Measurements from ENCODE around the gene RGS11.

Gene RGS11

DNA sequence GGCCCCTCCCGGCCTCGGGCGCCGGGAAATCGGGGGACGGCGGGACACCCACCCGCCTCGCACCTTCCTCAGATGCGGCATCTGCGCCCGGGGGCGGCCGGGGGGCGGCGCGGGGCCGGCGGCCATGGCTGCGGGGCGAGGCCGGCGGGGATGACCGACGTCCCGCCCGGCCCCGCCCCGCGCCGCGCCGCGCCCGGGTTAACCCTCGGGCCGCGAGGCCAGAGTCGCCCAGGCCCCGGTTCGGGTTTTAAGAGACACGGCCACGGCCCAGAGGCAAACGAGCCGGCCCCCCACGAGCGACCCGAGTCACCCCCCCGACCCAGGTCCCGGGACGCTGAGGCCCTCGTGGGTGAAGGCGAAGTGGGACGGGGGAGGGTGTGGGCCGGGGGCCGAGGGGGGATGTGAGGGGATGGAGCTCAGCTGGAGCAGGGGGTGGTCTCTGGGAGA, at the start of gene RGS11:
RGS11 (minus strand) TSS at position 159 of the 447 bp plus-strand sequence; CDS start at position 126, 33 bp downstream.
- no peak for DNase-seq (ENCODE audit: low read depth)

DNA sequence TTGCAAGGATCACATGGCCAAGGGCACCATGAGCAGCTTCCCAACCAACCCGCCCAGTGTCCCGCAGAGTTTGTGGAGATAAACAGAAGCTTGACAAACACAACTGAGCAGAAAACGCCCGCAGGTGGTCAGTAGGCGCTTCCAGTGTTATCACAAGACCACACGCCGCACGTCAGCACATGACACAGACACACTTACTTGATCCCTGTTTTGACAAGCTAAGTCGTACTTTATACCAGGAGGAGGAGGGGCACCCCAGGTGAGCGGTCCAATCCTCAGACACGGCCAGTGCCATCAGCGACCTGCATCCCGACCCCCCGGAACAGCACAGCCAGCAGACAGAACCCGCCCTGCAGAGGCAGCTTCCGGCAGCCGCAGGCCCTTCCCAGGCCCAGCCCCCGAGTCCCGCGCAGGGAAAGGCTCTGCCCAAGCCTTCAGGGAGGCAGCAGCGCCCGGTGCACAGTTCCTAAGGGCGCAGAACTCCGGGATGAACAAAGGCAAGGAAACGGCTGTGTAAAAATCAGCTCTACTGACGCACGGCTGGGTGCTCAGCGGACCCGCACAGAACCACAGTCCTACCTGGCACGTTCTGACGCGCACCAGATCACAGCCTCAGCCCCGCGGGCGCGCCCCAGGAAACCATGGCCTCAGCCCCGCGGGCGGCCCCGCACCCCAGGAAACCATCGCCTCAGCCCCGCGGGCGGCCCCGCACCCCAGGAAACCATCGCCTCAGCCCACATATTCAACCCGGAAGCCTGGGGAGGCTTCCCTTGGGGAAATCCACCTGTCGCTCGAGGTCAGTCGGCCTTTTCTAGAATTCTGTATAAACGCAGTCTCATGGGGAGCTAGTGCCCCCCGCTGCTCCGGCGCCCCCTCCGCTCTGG, 48.9 kb upstream of the RGS11 start:
- DNase-seq (ENCODE audit: low read depth), result no peak

DNA sequence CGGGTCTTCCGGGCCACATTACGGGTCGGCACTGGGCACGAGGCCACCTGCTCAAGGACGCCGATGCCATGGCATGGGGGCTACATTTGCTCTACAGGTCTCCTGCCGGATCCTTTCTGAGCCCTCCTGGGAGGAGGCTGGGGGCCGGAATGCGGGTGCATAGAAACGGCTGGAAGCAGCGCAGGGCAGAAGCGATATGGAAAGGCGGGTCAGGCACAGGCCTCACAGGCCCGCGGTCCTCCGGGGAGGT, 48.4 kb upstream of the RGS11 start:
- DNase-seq (ENCODE audit: low read depth), result no peak

DNA sequence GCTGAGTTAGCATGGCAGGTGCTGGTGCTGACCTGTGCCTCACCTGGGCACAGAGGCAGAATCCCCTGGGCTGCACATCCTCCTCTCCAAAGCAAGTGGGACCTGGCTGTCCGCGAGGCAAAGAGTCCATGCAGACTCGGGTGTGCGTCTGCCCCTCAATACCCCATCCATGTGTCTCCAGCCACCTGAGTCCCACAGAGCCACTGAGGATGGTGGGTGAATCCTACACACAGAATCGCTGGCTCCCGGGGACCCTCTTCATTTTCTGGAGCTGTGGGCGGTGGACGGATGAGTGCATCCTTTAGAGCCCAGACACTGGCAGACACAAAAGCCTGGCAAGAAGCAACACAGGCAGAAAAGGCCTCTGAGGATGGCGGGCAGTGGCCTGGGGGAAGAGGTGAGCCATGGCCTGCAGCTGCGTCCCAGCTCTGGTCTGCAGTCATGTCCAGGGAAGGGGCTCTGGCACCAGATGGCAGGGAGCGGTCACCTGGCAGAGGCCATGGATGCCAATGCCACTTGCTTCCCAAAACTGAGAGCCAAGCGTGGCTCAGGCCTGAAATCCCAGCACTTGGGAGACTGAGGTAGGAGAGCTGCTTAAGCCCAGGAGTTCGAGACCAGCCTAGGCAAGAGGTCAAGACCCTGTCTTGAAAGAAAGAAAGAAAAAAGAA, 46.9 kb upstream of the RGS11 start:
- DNase-seq (ENCODE audit: low read depth), result no peak

DNA sequence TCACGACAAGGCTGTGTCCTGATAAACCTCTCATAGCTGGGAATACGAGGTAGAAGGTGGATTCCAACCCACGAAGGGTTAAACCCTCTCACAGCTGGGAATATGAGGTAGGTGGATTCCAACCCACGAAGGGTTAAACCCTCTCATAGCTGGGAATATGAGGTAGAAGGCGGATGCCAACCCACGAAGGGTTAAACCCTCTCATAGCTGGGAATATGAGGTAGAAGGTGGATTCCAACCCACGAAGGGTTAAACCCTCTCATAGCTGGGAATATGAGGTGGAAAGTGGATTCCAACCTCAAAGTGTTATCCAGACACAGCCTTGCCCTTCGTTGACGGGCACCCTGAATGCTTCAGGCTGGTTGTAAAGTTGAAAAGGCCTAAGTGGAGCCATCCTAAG, 45.8 kb upstream of the RGS11 start:
- no peak for DNase-seq (ENCODE audit: low read depth)

DNA sequence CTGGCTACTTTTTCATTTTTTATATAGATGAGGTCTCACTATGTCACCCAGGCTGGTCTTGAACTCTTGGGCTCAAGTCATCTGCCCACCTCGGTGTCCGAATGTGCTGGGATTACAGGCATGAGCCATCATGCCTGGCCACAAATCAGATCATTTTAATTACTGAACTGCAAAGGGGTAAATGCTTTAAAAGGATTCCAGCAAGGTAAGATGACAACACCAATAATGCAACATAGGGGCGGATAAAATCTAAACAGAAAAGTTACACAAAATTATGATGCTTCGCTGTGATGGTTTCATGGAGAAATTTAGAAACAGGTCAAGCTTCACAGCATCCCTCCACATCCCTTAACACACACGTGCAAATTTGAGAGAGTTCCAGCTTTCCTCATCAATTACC, 44.5 kb upstream of the RGS11 start:
- no peak for DNase-seq (ENCODE audit: low read depth)

DNA sequence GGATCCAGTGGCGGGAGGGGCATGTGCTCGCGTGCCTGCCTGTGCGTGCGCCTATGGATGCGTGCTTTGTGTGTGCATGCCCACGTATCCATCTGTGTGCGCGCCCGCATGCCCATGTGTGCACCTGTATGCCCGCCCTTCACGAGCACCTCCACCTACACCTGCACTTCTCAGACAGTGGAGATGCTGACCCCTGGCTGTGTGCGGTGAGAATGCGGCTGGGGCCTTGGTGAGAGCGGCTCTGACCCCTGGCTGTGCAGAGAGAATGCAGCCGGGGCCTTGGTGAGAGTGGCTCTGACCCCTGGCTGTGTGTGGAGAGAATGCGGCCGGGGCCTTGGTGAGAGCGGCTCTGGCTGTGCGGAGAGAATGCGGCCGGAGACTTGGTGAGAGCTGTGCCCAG, 42.9 kb upstream of the RGS11 start:
- DNase-seq (ENCODE audit: low read depth), result no peak

DNA sequence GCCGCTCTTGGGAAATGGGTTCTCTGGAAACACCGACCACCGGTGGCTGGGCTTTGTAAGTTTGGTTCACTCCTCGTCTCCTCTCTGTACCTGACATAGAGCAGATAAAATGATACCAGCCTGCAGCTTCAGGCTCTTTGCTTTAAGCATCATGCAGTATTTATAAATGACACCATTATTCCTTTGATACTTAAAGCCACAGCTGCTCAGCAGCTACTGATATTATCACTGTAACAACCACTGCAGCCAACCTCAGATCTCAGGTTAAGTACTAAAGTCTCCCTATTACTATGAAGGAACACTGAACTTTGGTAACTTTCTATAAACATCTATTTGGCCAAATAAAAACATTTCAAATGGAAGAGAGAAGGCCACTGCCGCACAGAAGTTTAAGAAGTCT, 41.8 kb upstream of the RGS11 start:
- DNase-seq (ENCODE audit: low read depth), result no peak

DNA sequence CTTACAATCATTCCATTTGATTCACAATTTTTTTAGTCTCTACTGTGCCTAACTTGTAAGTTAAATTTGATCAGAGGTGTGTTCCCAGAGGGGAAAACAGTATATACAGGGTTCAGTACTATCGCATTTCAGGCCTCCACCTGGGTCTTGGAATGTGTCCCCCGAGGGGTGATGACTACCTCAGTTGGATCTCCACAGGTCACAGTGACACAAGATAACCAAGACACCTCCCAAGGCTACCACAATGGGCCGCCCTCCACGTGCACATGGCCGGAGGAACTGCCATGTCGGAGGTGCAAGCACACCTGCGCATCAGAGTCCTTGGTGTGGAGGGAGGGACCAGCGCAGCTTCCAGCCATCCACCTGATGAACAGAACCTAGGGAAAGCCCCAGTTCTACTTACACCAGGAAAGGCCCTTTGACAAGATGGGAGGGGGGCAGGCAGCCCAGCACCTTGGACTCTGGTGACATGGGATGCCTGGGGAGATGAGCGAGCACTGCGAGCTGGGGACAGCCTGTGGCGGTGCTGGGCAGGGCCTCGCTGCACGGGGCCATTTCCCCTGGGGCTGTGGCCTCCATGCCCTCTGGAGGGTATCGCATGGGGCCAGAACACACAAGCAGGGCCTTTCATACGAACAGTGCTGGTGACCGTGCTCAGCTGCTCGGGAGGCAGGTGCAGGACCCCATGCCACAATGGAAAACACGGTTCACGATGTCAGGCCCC, 41.2 kb upstream of the RGS11 start:
- DNase-seq (ENCODE audit: low read depth), result no peak

DNA sequence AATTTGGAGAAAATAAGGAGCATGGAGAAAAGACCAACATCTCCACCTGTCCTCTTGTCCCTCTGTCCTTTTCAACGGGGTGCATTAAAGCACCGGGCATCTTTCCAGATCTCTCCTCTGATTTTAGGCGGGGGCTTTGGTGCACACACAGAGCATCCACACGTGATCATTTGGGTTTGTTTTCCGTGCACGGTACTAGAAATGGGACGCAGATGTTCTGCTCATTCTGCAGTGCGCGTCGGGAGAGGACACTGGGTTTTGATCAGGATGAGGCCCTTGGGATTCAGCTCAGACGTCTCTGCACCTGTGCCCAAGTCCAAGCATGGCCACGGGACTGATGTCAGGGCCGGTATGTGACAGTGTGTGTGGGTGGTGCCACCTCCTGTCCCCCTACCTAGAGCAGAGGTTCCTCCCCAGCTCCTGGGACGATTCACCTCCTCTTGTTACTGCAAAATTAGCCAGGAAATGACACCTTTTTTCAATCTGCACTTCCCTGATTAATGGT, 39.1 kb upstream of the RGS11 start:
- DNase-seq (ENCODE audit: low read depth), result no peak

DNA sequence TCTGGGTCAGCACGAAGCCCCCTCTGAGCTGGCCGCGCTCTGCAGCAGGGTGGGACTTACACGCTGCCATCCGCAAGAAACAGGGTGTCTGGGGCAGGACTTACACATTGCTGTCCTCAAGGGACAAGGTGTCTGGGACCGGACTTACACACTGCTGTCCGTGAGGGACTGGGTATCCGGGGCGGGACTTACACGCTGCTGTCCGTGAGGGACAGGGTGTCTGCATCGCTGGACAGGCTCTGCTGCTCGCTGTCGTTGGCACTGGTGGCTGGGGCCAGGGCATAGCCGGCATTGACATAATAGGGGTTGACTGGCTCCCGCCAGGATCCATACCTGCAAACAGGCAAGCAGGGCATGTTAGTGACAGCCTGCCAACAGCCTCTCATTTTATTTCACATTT, 38.6 kb upstream of the RGS11 start:
- no peak for DNase-seq (ENCODE audit: low read depth)

DNA sequence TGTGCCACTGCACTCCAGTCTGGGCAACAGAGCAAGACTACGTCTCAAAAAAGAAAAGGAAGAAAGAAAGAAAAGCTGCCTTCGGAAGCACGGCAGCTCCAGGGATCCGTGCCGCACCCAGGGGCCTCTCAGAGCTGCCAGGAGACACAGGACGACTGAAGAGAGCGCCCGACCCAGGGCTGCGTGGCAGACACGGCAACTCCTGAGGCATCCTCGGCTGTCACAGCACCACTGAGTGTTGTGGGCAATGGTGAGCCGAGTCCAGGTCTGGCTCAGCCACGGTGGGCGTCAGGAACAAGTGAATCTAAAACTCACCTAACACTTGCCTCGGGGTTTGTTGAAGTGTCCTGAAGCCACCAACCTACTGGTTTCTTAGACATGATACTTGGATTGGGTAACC, 36.0 kb upstream of the RGS11 start:
- no peak for DNase-seq (ENCODE audit: low read depth)

DNA sequence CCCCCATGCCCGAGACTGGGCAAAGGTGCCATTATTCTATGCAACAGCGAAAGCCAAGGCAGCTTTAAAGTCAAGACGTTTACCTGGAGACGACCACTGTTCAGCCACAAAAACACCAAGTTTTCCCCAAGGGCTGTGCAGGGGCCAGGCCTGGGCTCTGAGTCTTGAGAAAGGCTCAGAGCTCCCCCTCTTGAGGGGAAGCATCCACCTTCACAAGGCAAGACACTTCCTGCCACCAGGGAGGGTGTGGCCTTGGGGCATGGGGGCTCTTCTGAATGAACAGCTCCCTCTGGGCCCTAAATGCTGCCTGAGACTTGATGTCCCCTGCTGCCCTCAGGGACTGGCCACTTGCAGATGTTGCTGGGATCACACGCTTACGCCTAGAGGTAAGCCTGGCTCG, 33.7 kb upstream of the RGS11 start:
- DNase-seq (ENCODE audit: low read depth), result no peak

DNA sequence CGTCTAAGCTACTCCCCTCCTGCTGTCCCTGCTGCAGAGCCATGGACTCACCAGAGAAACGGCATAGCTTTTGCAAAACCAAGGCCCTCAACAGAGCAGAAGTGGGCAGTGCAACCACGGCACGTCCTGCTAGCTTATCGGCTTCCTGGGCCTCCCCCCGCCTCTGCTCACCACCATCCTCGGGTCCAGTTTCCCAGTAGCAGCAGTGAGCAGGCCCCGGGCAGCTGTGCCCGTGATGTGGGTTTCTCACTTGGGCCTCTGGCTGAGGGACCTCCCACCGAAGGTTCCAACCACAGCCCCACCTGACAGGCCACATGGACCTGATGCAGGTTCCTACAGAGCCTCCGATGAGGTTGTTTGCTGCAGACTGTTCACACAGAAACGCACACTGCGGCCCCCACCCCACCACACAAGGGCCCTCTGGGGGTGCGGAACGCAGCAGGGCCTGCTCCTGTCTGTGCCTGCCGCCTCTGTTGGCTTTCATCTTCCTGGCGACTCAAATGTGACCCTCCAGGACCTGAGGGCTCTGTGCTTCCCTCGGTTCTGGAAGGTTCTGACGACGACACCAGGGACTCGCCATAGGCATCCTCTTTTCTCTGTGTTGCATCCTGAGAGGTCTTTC, 32.1 kb upstream of the RGS11 start:
- DNase-seq (ENCODE audit: low read depth), result no peak

DNA sequence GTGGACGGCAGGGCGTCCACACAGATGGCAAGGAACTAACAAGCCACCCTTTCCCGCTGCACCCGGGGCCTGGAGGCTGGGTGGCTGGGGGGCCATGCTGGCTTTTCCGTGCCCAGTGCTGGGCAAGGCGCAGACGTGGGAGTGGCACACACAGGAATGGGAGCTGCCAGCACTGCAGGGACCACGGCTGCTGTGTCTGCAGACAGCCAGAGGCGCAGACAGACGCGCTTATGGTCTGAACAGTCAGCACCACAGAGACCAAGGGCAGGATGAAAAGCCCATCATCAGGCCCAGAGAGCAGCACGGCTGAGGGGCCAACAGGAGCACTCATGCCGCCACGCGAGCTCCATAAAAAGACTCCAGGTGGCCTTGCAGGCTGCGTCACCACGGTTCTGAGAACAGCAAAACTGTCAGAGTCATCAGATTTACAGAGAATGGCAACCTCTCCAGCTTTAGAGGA, 31.2 kb upstream of the RGS11 start:
- DNase-seq (ENCODE audit: low read depth), result no peak

DNA sequence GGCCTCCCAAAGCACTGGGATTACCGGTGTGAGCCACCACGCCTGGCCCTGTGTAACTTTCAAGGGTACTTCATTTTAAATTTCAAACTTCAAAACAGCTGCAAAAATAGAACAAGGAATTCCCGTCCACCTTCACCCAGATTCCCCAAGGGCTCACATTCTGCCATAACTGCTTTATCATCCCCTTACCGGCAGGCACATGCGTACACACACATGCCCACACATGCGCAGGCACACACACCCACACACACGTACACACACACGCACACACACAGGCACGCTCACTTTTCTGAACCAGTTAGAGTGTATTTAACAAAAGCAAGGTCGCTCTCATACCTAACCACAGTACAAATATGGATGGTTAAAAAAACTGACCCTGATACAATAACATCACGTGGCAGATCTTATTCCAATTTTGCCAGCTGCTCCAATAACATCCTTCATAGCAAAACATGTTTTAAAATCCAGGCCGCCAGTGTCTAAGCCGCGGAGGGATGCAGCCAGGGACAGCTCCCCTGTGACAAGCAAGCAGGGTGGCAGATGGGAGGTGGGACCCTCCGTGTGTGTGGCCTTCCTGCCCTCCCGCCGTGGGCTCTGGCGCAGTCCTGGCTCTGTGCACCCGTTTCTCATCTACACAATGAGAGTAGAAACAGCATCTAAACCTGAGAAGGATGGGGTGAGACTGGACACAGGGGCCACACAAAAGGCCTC, 30.3 kb upstream of the RGS11 start:
- no peak for DNase-seq (ENCODE audit: low read depth)

DNA sequence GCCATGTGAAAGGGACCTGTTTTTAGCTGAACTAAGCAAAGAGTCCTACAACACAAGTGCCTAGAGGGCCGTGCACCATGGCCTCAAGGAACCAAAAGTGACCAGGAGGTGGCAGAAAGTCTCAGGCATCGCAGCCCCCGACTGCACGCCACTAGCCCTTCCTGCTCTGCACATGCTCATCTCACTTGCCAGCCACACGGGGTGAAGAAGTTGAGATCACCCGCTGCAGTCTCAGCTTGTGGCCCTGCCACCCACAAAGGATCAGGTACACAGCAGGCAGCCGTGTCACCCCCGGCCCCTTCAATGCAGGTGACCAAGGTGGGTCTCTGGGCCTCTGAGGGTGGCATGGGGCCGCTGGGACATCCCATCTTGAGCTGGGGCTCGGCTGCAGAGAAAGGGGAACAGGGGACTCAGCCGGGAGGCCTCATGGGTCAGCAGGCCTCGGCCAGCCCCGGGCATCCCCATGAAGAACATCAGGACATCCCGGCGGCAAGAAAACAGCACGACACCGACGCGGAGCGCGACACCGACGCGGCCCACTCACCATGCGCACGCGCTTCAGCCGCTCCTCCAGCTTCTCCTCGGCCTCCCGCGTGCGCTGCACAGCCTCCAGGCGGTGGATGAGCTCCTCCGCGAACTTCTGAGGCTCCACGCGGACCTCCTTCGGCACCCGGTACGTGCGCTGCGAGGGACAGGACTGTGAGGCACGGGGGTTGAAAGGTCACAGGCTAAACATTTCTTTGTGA, 28.2 kb upstream of the RGS11 start:
- DNase-seq (ENCODE audit: low read depth), result peak; percentile 26

DNA sequence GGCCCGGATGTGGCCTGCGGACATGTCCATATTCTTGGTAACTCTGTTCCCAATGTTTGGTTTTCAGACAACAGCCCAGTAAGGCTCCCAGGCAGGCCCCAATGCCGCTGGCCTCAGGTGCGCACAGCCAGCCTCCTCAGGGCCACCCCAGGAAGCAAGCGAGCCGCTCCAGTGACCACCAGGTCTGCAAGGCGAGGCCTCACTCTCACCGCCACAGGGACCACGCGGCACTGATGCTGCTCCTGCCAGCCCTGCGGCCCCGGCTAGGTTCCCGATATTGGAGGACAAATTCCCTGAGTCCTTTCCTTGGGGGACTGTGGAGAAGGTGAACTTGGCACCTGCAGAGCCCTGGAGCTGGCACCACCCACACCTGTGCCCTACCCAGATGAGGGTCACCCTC, 26.2 kb upstream of the RGS11 start:
- DNase-seq (ENCODE audit: low read depth), result no peak

DNA sequence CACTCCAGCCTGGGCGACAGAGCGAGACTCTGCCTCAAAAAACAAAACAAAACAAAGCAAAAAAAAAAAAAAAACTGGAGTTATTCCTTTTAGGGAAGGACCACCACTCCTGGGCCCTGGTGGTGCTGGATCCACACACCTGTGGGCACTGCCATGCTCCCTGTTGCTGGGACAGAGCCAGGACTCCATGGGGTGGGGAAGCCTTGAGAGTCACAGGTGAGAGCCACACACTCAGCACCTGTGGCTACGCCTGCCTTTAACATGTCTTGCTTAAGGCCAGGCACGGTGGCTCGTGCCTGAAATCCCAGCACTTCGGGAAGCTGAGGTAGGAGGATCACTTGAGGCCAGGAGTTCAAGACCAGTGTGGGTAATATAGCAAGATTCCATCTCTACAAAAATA, 25.5 kb upstream of the RGS11 start:
- no peak for DNase-seq (ENCODE audit: low read depth)

DNA sequence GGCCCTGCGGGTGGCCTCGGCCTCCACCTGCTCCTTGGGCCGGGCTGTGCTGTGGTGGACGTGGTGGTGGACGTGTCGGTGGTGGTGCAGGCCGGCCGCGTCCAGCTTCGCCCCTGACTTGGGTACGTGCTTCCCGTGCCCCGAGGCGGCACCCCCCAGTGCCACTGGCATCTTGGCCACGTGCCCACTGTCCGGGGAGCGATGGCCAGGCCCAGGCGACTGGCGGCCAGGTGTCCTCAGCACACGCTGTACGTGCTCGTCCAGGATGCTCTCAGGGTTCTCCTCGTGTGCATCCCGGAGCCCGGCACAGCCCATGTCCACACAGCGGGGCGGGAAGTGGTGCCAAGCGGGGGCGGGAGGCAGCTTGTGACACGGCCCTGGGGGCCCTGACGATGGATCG, 22.1 kb upstream of the RGS11 start:
- no peak for DNase-seq (ENCODE audit: low read depth)
